Spleen (tissue), 11 donors: ENCODE measurements around the gene CLPSL1. TPM values are rescaled to one million over a fixed set of nuclear protein-coding genes. Genes with fewer than 3 reads are reported as not detected.

Experiments used
- DNase-seq: peaks from one replicate; pipeline ENCODE4 v3.0.0-alpha.2; 2020
- H3K27ac ChIP-seq, 8 donors: fragments of 200-600 bp; sonication (generic) in 7 of 8; 1 replicate in 4 of 8; 2 replicates in 4 of 8; pipeline versions ENCODE4 v1.5.0 to v1.8.0; 2016 to 2021; ENCODE audit warnings: inconsistent platforms in 4 of 8, mild to moderate bottlenecking in 4 of 8, moderate library complexity in 1 of 8
- H3K27me3 ChIP-seq, 7 donors: fragments of 200-600 bp; sonication (generic) in 6 of 7; replicated peaks in 1 of 7; 1 replicate in 4 of 7; 2 replicates in 3 of 7; pipeline versions ENCODE4 v1.5.0 to v1.8.0; 2016 to 2021; ENCODE audit warnings: inconsistent platforms in 3 of 7, mild to moderate bottlenecking in 1 of 7
- H3K36me3 ChIP-seq, 6 donors: fragments of 200-600 bp; sonication (generic) in 5 of 6; 1 replicate in 4 of 6; 2 replicates in 2 of 6; pipeline versions ENCODE4 v1.5.0 to v1.8.0; 2016 to 2021; ENCODE audit warnings: inconsistent platforms in 2 of 6
- H3K4me1 ChIP-seq, 6 donors: fragments of 200-600 bp; sonication (generic) in 5 of 6; 1 replicate in 3 of 6; 2 replicates in 3 of 6; pipeline versions ENCODE4 v1.5.0 to v1.8.0; 2016 to 2021; ENCODE audit warnings: inconsistent platforms in 3 of 6
- H3K4me3 ChIP-seq, 8 donors: fragments of 200-600 bp; sonication (generic) in 7 of 8; 1 replicate in 4 of 8; 2 replicates in 4 of 8; pipeline versions ENCODE4 v1.5.0 to v1.8.0; 2016 to 2021; ENCODE audit warnings: inconsistent platforms in 4 of 8, mild to moderate bottlenecking in 4 of 8, moderate library complexity in 2 of 8
- H3K9me3 ChIP-seq, 8 donors: fragments of 200-600 bp; sonication (generic) in 7 of 8; 1 replicate in 4 of 8; 2 replicates in 4 of 8; pipeline versions ENCODE4 v1.5.0 to v1.8.0; 2016 to 2021; ENCODE audit warnings: inconsistent platforms in 4 of 8
- POLR2A ChIP-seq, 3 donors: fragments of 450-650 bp; IDR thresholded peaks; one replicate each; pipeline ENCODE4 v1.5.1; 2017; ENCODE audit warnings: antibody characterized with exemption in 3 of 3, mild to moderate bottlenecking in 1 of 3
- POLR2AphosphoS5 ChIP-seq, 3 donors: sonication (generic); formaldehyde crosslinking; IDR thresholded peaks; one replicate each; pipeline ENCODE4 v1.5.1; 2017; ENCODE audit warnings: antibody characterized with exemption in 3 of 3
- WGBS, 5 donors: extraction: QIAGEN DNeasy Blood & Tissue Kit in 3 of 5; methylation state at CpG; one replicate each; pipeline versions ENCODE4 v1.1.5 to v1.1.7; 2013 to 2018; 5-methylcytosine and 5-hydroxymethylcytosine counted together
- intact Hi-C: fragments of 100-400 bp; cut with DNase I; formaldehyde crosslinking; loops from one replicate; pipeline ENCODE4 v1.15.0; 2023; ENCODE audit warnings: low total_unique reads
- polyA plus RNA-seq, 3 donors: library from polyadenylated mRNA; stranded (reverse); fragments of 200-250 nt; gene quantifications; one replicate each; pipeline ENCODE4 v1.2.1, GENCODE V29; 2013
- total RNA-seq, 7 donors: library from RNA; depleted of rRNA in 3 of 7; stranded (reverse); fragments of >200 nt in 3 of 7; fragmentation: NEBNext Ultra II Directional in 4 of 7; extraction: Animal tissue kit (Norgen Biotek cat#: 25700) in 4 of 7; gene quantifications; one replicate each; pipeline versions ENCODE4 v1.1.0 to v1.2.1, GENCODE V29; 2016 to 2021
- TF ChIP-seq, protein P1 (sequence below), 11 experiments: fragments of 200-600 bp in 7 of 11; fragments of 450-650 bp in 4 of 11; sonication (generic) in 4 of 11; IDR thresholded peaks in 8 of 11; conservative IDR thresholded peaks in 3 of 11; 1 replicate in 7 of 11; 2 replicates in 4 of 11; pipeline versions ENCODE4 v1.4.0 to v1.8.0; 2016 to 2021; ENCODE audit warnings: antibody characterized with exemption in 11 of 11, inconsistent platforms in 4 of 11, mild to moderate bottlenecking in 1 of 11
- donor health status: healthy with polysubstance abuse.
- donor health status: DM: no; HTN: no; CAD: no; lungs with moderate emphysema.
- donor health status: DM: no; HTN: no; CAD: no.
- donor health status: Bipolar disorder and iron deficiency.
- donor health status: healthy.
- donor health status: DM: no; HTN: no; CAD: no.
- donor health status: DM: yes; HTN: yes; CAD: no.

CLPSL1 gene
- total and polyA plus RNA-seq, 10 donors: not detected

DNA sequence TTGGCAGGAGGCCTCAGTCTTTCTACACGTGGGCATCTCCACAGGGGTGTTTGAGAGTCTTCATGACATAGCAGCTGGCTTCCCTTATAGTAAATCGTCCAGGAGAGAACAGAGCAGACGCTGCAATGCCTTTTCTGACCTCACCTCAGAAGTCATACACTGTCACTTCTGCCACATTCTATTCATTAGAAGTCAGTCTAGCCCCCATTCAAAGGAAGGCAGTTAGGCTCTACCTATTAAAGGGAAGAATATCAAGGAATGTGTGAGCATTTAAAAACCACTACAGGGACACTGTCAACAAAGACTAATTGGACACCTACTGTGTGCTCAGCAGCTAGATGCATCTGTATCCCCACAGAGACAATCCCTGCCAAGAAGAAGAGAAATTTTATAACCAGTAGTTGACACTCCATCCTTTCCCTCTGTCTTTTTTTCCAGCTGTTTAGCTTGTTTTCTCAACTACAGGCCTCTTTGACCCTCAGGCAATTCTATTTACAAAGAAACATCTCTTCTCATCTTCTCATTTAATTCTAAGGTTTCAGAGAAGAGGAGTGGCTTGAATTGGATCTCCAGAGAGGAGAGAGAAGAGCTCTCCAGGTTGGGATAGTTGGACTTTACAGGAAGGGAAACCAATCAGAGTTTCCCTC, 25.4 kb upstream of the CLPSL1 start:
- TF ChIP-seq POLR2A (IDR thresholded peaks at IDR 0.05): no peak
- TF ChIP-seq POLR2AphosphoS5 (IDR thresholded peaks at IDR 0.05): no peak
- Histone ChIP-seq H3K9me3 (no peaks in the 10 kb centered on the region), H3K27ac (no peak overlapping the region), H3K4me1 (peaks cover 0 to 26% (median 0%) of the 10 kb centered on the region in 6 donors), H3K4me3 (no peak overlapping the region), H3K27me3 (peaks cover 0 to 9% (median 6%) of the 10 kb centered on the region in 7 donors), H3K36me3 (no peaks in the 10 kb centered on the region)
- 36 to 75% (median 68%) methylated on average over 3 of the region's 3 CpGs for WGBS, 5 donors
- no peak for DNase-seq
- intact Hi-C loops: no loop called here

DNA sequence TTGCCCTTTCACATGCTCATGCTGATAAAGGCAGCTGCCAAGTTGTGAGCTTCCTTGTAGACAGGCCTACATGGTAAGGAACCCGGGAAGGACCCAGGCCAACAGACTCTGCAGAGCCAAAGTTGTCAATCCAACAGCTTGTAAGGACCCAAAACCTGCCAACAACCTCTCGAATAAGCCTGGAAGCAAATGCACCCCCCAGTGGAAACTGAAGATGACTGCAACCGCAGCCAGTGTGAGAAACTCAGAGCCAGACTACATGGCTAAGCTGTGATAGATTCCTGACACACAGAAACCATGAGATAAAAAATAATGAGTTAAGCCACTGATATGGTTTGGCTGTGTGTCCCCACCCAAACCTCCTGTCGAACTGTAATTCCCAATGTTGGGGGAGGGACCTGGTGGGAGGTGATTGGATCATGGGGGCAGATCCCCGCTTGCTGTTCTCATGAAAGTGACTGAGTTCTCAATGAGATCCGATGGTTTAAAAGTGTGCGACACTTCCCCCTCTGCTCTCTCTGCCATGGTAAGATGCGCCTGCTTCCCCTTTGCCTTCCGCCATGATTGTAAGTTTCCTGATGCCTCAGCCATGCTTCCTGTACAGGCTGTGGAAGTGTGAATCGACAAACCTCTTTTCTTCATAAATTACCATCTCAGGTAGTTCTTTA, 23.2 kb upstream of the CLPSL1 start:
- 40 to 61% (median 43%) methylated on average over 9 to 10 of the region's 10 CpGs for WGBS, 5 donors
- intact Hi-C loops: no loop called here
- no peaks in the 10 kb centered on the region for H3K36me3 ChIP-seq

DNA sequence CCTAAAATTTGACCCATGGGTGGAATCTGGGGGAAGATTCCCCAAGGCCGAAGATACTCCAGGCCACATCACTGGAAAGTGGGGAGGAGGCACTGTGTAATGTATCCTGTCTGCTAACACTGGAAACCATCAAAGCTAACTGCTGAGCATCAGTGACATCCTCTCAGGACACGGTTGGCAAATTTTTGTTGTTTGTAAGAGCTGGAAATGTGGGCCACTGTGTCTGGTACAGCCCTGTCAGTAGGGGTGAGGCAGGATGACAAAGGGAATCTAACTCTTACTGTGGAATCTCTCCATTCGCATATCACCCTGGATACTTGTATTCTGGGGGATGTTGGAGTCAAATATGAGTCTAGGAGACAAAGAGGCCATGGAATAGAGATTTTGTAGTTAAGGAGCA, 21.4 kb upstream of the CLPSL1 start:
- intact Hi-C loops: no loop called here
- Histone ChIP-seq H3K4me3 (no peak overlapping the region), H3K4me1 (peaks cover 0 to 38% (median 4%) of the 10 kb centered on the region in 6 donors), H3K9me3 (no peaks in the 10 kb centered on the region), H3K27me3 (peaks cover 0 to 47% (median 36%) of the 10 kb centered on the region in 7 donors), H3K27ac (no peak overlapping the region), H3K36me3 (no peaks in the 10 kb centered on the region)
- TF ChIP-seq POLR2A (IDR thresholded peaks at IDR 0.05): no peak
- TF ChIP-seq, protein P1, sequence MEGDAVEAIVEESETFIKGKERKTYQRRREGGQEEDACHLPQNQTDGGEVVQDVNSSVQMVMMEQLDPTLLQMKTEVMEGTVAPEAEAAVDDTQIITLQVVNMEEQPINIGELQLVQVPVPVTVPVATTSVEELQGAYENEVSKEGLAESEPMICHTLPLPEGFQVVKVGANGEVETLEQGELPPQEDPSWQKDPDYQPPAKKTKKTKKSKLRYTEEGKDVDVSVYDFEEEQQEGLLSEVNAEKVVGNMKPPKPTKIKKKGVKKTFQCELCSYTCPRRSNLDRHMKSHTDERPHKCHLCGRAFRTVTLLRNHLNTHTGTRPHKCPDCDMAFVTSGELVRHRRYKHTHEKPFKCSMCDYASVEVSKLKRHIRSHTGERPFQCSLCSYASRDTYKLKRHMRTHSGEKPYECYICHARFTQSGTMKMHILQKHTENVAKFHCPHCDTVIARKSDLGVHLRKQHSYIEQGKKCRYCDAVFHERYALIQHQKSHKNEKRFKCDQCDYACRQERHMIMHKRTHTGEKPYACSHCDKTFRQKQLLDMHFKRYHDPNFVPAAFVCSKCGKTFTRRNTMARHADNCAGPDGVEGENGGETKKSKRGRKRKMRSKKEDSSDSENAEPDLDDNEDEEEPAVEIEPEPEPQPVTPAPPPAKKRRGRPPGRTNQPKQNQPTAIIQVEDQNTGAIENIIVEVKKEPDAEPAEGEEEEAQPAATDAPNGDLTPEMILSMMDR (IDR thresholded peaks at IDR 0.05 in 8 of 11, conservative IDR thresholded peaks at IDR 0.05 in 3 of 11): no peak
- no peak for TF ChIP-seq POLR2AphosphoS5 (IDR thresholded peaks at IDR 0.05)
- WGBS, 5 donors: 60 to 75% (median 71%) methylated on average over 3 of the region's 3 CpGs
- DNase-seq: no peak

More for the DNA sequence above, 23.2 kb upstream of the CLPSL1 start:
- H3K4me3 ChIP-seq: no peak overlapping the region
- H3K27ac ChIP-seq: no peak overlapping the region
- peaks cover 0 to 26% (median 0%) of the 10 kb centered on the region in 6 donors for H3K4me1 ChIP-seq
- H3K9me3 ChIP-seq: no peaks in the 10 kb centered on the region
- DNase-seq: no peak
- H3K27me3 ChIP-seq: peaks cover 0 to 29% (median 24%) of the 10 kb centered on the region in 7 donors
- TF ChIP-seq, protein P1 (IDR thresholded peaks at IDR 0.05 in 8 of 11, conservative IDR thresholded peaks at IDR 0.05 in 3 of 11): peak in 1 of 11 experiments; percentile 13
- TF ChIP-seq POLR2AphosphoS5 (IDR thresholded peaks at IDR 0.05): no peak
- TF ChIP-seq POLR2A (IDR thresholded peaks at IDR 0.05): no peak

DNA sequence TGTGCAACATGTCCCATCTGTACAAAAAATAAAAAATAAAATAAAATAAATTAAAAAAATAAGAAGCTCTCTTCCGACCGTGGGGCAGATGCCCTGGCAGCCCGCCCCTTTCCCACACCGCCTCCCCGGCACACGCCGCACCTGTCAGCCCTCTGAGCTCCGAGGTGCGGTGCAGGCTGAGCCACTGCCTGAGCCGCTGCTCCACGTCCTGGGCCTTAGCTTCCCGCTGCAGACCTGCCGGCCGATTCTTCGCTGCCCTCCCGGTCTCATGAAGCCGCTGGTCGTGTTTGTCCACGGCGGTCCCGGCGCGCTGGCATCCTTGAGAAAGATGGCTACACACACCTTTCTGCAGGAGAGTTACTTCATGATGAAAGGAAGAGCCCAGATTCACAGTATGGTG, 15.1 kb upstream of the CLPSL1 start:
- WGBS, 5 donors: 60 to 94% (median 91%) methylated on average over 23 of the region's 23 CpGs
- no peak overlapping the region for H3K27ac ChIP-seq
- H3K4me3 ChIP-seq: no peak overlapping the region
- intact Hi-C loops: no loop called here
- no peaks in the 10 kb centered on the region for H3K36me3 ChIP-seq
- H3K9me3 ChIP-seq: no peaks in the 10 kb centered on the region
- peaks cover 0 to 23% (median 8%) of the 10 kb centered on the region in 6 donors for H3K4me1 ChIP-seq
- no peak for DNase-seq
- peaks cover 0 to 52% (median 34%) of the 10 kb centered on the region in 7 donors for H3K27me3 ChIP-seq
- no peak for TF ChIP-seq POLR2AphosphoS5 (IDR thresholded peaks at IDR 0.05)
- TF ChIP-seq POLR2A (IDR thresholded peaks at IDR 0.05): no peak
- TF ChIP-seq, protein P1 (IDR thresholded peaks at IDR 0.05 in 8 of 11, conservative IDR thresholded peaks at IDR 0.05 in 3 of 11): no peak
